ENCODE measurements around the gene CTSA. TPM values are rescaled to one million over a fixed set of nuclear protein-coding genes. Genes with fewer than 3 reads are reported as not detected.

CTSA gene
- total RNA-seq, 1 donor from 2014 or later: 15.1 TPM

DNA sequence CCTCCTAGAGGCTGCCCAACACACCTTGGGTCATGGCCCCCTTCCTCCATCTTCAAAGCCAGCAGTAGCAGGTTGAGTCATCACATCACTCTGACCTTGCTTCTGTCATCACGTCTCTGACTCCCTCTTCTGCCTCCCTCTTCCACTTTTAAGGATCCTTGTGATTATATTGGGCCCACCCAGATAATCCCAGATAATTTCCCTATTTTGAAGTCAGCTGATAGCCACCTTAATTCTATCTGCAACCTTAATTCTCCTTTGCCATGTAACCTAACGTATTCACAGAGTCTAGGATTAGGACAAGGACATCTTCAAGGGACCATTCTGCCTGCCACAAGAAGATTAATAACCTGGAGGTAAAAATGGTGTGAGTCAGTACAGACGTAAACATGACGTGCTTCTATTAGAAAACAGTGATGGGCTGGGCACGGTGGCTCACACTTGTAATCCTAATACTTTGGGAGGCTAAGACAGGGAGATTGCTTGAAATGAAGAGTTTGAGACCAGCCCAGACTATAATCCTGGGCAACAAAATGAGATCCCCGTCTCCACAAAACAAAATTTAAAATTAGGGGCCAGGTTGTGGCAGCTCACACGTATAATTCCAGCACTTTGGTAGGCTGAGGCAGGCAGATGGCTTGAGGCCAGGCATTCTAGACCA lies 30.4 kb upstream of the CTSA start:
- peaks cover 23% of the 10 kb centered on the region for H3K4me1 Mint-ChIP-seq
- H3K9ac ChIP-seq: no peak overlapping the region
- no peaks in the 10 kb centered on the region for H3K27me3 ChIP-seq
- H3F3A ChIP-seq (ENCODE audit: low read depth): no peaks in the 10 kb centered on the region
- peaks cover 2% of the 10 kb centered on the region for H3K27me3 Mint-ChIP-seq (ENCODE audit: insufficient read depth, low read depth)
- peaks cover 12% of the 10 kb centered on the region for H3K79me2 ChIP-seq (ENCODE audit: low read depth)
- no peak overlapping the region for H3K27ac Mint-ChIP-seq
- H4K20me1 ChIP-seq (ENCODE audit: low read depth): no peaks in the 10 kb centered on the region
- TF ChIP-seq, protein P1, sequence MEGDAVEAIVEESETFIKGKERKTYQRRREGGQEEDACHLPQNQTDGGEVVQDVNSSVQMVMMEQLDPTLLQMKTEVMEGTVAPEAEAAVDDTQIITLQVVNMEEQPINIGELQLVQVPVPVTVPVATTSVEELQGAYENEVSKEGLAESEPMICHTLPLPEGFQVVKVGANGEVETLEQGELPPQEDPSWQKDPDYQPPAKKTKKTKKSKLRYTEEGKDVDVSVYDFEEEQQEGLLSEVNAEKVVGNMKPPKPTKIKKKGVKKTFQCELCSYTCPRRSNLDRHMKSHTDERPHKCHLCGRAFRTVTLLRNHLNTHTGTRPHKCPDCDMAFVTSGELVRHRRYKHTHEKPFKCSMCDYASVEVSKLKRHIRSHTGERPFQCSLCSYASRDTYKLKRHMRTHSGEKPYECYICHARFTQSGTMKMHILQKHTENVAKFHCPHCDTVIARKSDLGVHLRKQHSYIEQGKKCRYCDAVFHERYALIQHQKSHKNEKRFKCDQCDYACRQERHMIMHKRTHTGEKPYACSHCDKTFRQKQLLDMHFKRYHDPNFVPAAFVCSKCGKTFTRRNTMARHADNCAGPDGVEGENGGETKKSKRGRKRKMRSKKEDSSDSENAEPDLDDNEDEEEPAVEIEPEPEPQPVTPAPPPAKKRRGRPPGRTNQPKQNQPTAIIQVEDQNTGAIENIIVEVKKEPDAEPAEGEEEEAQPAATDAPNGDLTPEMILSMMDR (IDR thresholded peaks at IDR 0.05): no peak
- TF ChIP-seq EZH2 (IDR thresholded peaks at IDR 0.05) (no peak), EZH2phosphoT487 (IDR thresholded peaks at IDR 0.05) (no peak)
- H3K4me2 ChIP-seq: no peak overlapping the region
- DNase-seq (ENCODE audit: low spot score): no peak
- H3K9me3 ChIP-seq (ENCODE audit: low read depth): no peaks in the 10 kb centered on the region
- H3K4me3 Mint-ChIP-seq: no peak overlapping the region
- no peak overlapping the region for H3K4me3 ChIP-seq
- no peaks in the 10 kb centered on the region for H3K9me3 Mint-ChIP-seq
- H2AFZ ChIP-seq (replicated peaks): no peak overlapping the region
- H3K36me3 ChIP-seq: no peaks in the 10 kb centered on the region
- no peaks in the 10 kb centered on the region for H3K36me3 Mint-ChIP-seq
- H3K4me1 ChIP-seq: no peaks in the 10 kb centered on the region
- no peak overlapping the region for H3K27ac ChIP-seq

DNA sequence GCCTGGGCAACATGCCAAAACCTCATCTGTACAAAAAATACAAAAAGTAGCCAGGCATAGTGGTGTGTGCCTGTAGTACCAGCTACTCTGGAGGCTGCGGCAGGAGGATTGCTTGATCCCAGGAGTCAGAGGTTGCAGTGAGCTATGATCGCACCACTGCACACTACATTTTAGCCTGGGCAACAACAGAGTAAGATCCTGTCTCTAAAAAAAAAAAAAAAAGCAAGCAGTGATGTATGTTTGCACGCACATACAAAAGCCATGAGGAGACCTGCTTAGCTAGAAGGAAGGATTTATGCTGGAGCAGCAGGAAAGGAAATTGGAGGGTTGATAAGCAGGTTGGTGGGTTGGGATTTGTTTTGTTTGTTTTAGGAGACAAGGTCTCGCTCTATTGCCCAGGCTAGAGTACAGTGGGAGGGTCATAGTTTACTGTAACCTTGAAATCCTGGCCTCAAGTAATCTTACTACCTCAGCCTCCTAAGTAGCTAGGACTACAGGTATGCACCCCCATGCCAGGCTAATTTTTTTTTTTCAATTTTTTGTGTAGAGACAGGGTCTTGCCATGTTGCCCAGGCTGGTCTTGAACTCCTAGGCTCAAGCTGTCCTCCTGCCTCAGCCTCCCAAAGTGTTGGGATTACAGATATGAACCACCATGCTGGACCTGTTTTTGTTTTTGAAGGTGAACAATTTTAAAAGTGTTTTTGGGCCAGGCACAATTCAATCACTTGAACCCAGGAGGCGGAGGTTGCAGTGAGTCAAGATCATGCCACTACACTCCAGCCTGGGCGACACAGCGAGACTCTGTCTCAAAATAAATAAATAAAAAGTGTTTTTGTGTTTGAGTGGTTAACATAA lies 29.7 kb upstream of the CTSA start:
- Histone ChIP-seq H3K36me3 (no peaks in the 10 kb centered on the region), H3K4me2 (no peak overlapping the region), H2AFZ (replicated peaks) (no peak overlapping the region), H3K79me2 (ENCODE audit: low read depth) (peaks cover 4% of the 10 kb centered on the region), H3K27me3 (no peaks in the 10 kb centered on the region), H4K20me1 (ENCODE audit: low read depth) (no peaks in the 10 kb centered on the region), H3F3A (ENCODE audit: low read depth) (no peaks in the 10 kb centered on the region), H3K9ac (no peak overlapping the region), H3K27ac (no peak overlapping the region), H3K9me3 (ENCODE audit: low read depth) (no peaks in the 10 kb centered on the region), H3K4me1 (no peaks in the 10 kb centered on the region), H3K4me3 (no peak overlapping the region)
- TF ChIP-seq, protein P1 (IDR thresholded peaks at IDR 0.05): no peak
- TF ChIP-seq EZH2phosphoT487 (IDR thresholded peaks at IDR 0.05) (no peak), EZH2 (IDR thresholded peaks at IDR 0.05) (no peak)
- Mint-ChIP-seq H3K36me3 (no peaks in the 10 kb centered on the region), H3K4me3 (no peak overlapping the region), H3K27ac (no peak overlapping the region), H3K27me3 (ENCODE audit: insufficient read depth, low read depth) (peaks cover 2% of the 10 kb centered on the region), H3K9me3 (no peaks in the 10 kb centered on the region), H3K4me1 (peaks cover 17% of the 10 kb centered on the region)
- no peak for DNase-seq (ENCODE audit: low spot score)

DNA sequence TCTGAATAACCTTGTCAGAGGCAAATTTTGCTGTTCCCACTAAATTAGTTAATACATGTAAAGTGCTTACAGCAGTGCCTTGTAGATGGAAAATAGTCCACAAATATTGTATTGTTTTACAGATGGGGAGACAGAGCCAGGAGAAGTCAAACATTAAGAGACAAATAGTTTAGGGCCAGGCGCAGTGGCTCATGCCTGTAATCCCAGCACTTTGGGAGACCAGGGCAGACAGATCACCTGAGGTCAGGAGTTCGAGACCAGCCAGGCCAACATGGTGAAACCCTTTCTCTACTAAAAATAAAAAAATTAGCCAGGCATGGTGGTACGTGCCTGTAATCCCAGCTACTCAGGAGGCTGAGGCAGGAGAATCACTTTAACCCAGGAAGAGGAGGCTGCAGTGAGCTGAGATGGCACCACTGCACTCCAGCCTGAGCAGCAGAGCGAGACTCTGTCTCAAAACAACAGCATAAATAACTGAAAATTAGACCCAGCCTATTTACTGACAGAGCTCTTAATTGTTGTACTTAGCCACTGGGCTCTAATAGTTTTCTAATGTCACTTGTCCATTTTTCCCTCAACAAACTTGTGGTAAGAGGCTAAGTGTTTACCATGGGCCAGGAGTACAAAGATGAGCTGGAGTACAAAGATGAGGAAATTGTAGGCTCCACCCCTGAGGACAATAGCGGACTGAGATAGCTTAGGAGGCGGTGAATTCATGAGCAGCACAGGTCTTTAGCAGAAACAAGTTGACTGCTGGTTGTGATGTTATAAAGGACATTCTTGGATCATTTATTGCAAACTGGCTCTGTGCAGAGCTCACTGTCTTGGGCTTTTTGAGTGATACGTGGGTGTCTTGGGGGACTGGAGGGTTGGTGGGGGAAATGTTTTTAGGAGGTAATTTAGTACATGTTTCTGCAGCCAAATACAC lies 27.3 kb upstream of the CTSA start:
- no peak overlapping the region for H3K27ac ChIP-seq
- H3K4me2 ChIP-seq: no peak overlapping the region
- no peak overlapping the region for H3K9ac ChIP-seq
- no peaks in the 10 kb centered on the region for H3K4me1 ChIP-seq
- H3K27me3 ChIP-seq: no peaks in the 10 kb centered on the region
- no peak overlapping the region for H2AFZ ChIP-seq (replicated peaks)
- no peaks in the 10 kb centered on the region for H3K79me2 ChIP-seq (ENCODE audit: low read depth)
- TF ChIP-seq EZH2 (IDR thresholded peaks at IDR 0.05) (no peak), EZH2phosphoT487 (IDR thresholded peaks at IDR 0.05) (no peak)
- TF ChIP-seq, protein P1 (IDR thresholded peaks at IDR 0.05): no peak
- Mint-ChIP-seq H3K4me1 (no peaks in the 10 kb centered on the region), H3K27me3 (ENCODE audit: insufficient read depth, low read depth) (peaks cover 2% of the 10 kb centered on the region), H3K27ac (peak overlapping the region; percentile 35), H3K9me3 (no peaks in the 10 kb centered on the region), H3K36me3 (no peaks in the 10 kb centered on the region), H3K4me3 (no peak overlapping the region)
- H3K4me3 ChIP-seq: no peak overlapping the region
- H3F3A ChIP-seq (ENCODE audit: low read depth): no peaks in the 10 kb centered on the region
- no peaks in the 10 kb centered on the region for H3K9me3 ChIP-seq (ENCODE audit: low read depth)
- DNase-seq (ENCODE audit: low spot score): no peak
- no peaks in the 10 kb centered on the region for H4K20me1 ChIP-seq (ENCODE audit: low read depth)
- H3K36me3 ChIP-seq: no peaks in the 10 kb centered on the region

Measured in neural progenitor cell (in vitro differentiated cells).